Activated naive CD4-positive, alpha-beta T cell treated with Interleukin-2 at 50 U/mL for 16 hours (primary cell): ENCODE data around the gene NUP214.
"Not testable (repeated sequence)": the region's sequence is repeated elsewhere in the genome, so short reads cannot be mapped to it uniquely, and the experiment has no call there.

Experiments used
- DNase-seq: peaks from one replicate; pipeline ENCODE4 v3.0.0-alpha.2; 2020

NUP214 gene

GRCh38 chr9:131097126-131097947 is 28.0 kb upstream of the NUP214 start:
- DNase-seq = no peak

- DNase-seq = no peak
Observed at GRCh38 chr9:131097948-131098278, 27.5 kb upstream of the NUP214 start.

- DNase-seq = no peak
Observed at GRCh38 chr9:131098391-131099101, 26.8 kb upstream of the NUP214 start.

GRCh38 chr9:131099102-131099606 is 26.2 kb upstream of the NUP214 start:
- DNase-seq = no peak

GRCh38 chr9:131099845-131100244 is 25.5 kb upstream of the NUP214 start:
- not testable (repeated sequence) for DNase-seq

GRCh38 chr9:131100445-131100844 is 24.9 kb upstream of the NUP214 start:
- DNase-seq = no peak

- DNase-seq = no peak
Observed at GRCh38 chr9:131101207-131101964, 24.0 kb upstream of the NUP214 start.

- DNase-seq = no peak
Observed at GRCh38 chr9:131103024-131103423, 22.4 kb upstream of the NUP214 start.

GRCh38 chr9:131103535-131103934 is 21.9 kb upstream of the NUP214 start:
- DNase-seq = no peak

GRCh38 chr9:131104016-131104740 is 21.2 kb upstream of the NUP214 start:
- DNase-seq = no peak

- DNase-seq = no peak
Observed at GRCh38 chr9:131105952-131106351, 19.4 kb upstream of the NUP214 start.

GRCh38 chr9:131107760-131108159 is 17.6 kb upstream of the NUP214 start:
- no peak for DNase-seq

- no peak for DNase-seq
Observed at GRCh38 chr9:131111186-131111853, 14.1 kb upstream of the NUP214 start.

- DNase-seq = no peak
Observed at GRCh38 chr9:131111854-131112311, 13.5 kb upstream of the NUP214 start.

- DNase-seq = no peak
Observed at GRCh38 chr9:131112374-131113154, 12.8 kb upstream of the NUP214 start.

GRCh38 chr9:131113655-131114054 is 11.7 kb upstream of the NUP214 start:
- no peak for DNase-seq

GRCh38 chr9:131114084-131114535 is 11.3 kb upstream of the NUP214 start:
- no peak for DNase-seq

GRCh38 chr9:131115360-131115742 is 10.0 kb upstream of the NUP214 start:
- DNase-seq = not testable (repeated sequence)

- no peak for DNase-seq
Observed at GRCh38 chr9:131116281-131117120, 8.9 kb upstream of the NUP214 start.

GRCh38 chr9:131117121-131117761 is 8.1 kb upstream of the NUP214 start:
- DNase-seq = no peak
